Measurements from ENCODE around the gene KLF12.

- TF ChIP-seq POLR2A (IDR thresholded peaks at IDR 0.05; ENCODE audit: low read depth, low read length) (no peak), CTCF (IDR thresholded peaks at IDR 0.05; ENCODE audit: extremely low read depth in 1 of 2, insufficient read depth in 1 of 2, low read depth in 1 of 2, low read length in 2 of 2) (no peak), POLR2AphosphoS5 (IDR thresholded peaks at IDR 0.05; ENCODE audit: insufficient read depth, low read depth, low read length) (no peak), EZH2 (IDR thresholded peaks at IDR 0.05; ENCODE audit: borderline replicate concordance, low read depth, low read length, severe bottlenecking) (no peak)
- TF ChIP-seq, protein P1, sequence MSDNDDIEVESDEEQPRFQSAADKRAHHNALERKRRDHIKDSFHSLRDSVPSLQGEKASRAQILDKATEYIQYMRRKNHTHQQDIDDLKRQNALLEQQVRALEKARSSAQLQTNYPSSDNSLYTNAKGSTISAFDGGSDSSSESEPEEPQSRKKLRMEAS (IDR thresholded peaks at IDR 0.05; ENCODE audit: insufficient read depth, insufficient read length): no peak
Observed at GRCh38 chr13:74090869-74091605, 43.2 kb downstream of the KLF12 start.

Data from endothelial cell of umbilical vein (primary cell).